ENCODE measurements around the gene BPIFA3. TPM values are rescaled to one million over a fixed set of nuclear protein-coding genes. Genes with fewer than 3 reads are reported as not detected.

BPIFA3 gene
- total and polyA plus RNA-seq, 2 experiments from 2014 or later: not detected

GRCh38 chr20:33239418-33239817 is 22.3 kb downstream of the BPIFA3 start:
- no peak overlapping the region for H3K27ac ChIP-seq
- 32% methylated on average over 1 of the region's 1 CpG for WGBS (ENCODE audit: low lambda C conversion rate, missing lambda C conversion rate)
- H3K9me3 ChIP-seq (ENCODE audit: low read depth): no peaks in the 10 kb centered on the region
- H3K9me2 ChIP-seq (replicated peaks; ENCODE audit: insufficient read depth): no peaks in the 10 kb centered on the region
- no peak overlapping the region for H3K4me2 ChIP-seq
- TF ChIP-seq EZH2 (IDR thresholded peaks at IDR 0.05; ENCODE audit: borderline replicate concordance) (no peak), EZH2phosphoT487 (IDR thresholded peaks at IDR 0.05; ENCODE audit: low read depth, severe bottlenecking, unreplicated experiment) (no peak)
- TF ChIP-seq, protein P1, sequence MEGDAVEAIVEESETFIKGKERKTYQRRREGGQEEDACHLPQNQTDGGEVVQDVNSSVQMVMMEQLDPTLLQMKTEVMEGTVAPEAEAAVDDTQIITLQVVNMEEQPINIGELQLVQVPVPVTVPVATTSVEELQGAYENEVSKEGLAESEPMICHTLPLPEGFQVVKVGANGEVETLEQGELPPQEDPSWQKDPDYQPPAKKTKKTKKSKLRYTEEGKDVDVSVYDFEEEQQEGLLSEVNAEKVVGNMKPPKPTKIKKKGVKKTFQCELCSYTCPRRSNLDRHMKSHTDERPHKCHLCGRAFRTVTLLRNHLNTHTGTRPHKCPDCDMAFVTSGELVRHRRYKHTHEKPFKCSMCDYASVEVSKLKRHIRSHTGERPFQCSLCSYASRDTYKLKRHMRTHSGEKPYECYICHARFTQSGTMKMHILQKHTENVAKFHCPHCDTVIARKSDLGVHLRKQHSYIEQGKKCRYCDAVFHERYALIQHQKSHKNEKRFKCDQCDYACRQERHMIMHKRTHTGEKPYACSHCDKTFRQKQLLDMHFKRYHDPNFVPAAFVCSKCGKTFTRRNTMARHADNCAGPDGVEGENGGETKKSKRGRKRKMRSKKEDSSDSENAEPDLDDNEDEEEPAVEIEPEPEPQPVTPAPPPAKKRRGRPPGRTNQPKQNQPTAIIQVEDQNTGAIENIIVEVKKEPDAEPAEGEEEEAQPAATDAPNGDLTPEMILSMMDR (IDR thresholded peaks at IDR 0.05; ENCODE audit: poor library complexity): no peak
- no peak overlapping the region for H3K4me3 ChIP-seq
- peaks cover 24% of the 10 kb centered on the region for H3K27me3 ChIP-seq
- H4K20me1 ChIP-seq (ENCODE audit: insufficient read depth, poor library complexity, severe bottlenecking): no peaks in the 10 kb centered on the region
- no peak overlapping the region for H2AFZ ChIP-seq
- no peaks in the 10 kb centered on the region for H3K36me3 ChIP-seq (replicated peaks; ENCODE audit: insufficient read depth, low read depth)
- no peaks in the 10 kb centered on the region for H3K4me1 ChIP-seq (ENCODE audit: insufficient read depth)
- H3K79me2 ChIP-seq: no peaks in the 10 kb centered on the region
- DNase-seq (ENCODE audit: low spot score): no peak

GRCh38 chr20:33239979-33240736 is 23.0 kb downstream of the BPIFA3 start:
- Histone ChIP-seq H3K4me2 (no peak overlapping the region), H3K27me3 (peaks cover 19% of the 10 kb centered on the region), H3K36me3 (replicated peaks; ENCODE audit: insufficient read depth, low read depth) (no peaks in the 10 kb centered on the region), H3K79me2 (no peaks in the 10 kb centered on the region), H3K9me2 (replicated peaks; ENCODE audit: insufficient read depth) (no peaks in the 10 kb centered on the region), H4K20me1 (ENCODE audit: insufficient read depth, poor library complexity, severe bottlenecking) (no peaks in the 10 kb centered on the region), H3K27ac (no peak overlapping the region), H3K9me3 (ENCODE audit: low read depth) (no peaks in the 10 kb centered on the region), H3K4me1 (ENCODE audit: insufficient read depth) (no peaks in the 10 kb centered on the region), H2AFZ (no peak overlapping the region), H3K4me3 (no peak overlapping the region)
- DNase-seq (ENCODE audit: low spot score): no peak
- TF ChIP-seq EZH2phosphoT487 (IDR thresholded peaks at IDR 0.05; ENCODE audit: low read depth, severe bottlenecking, unreplicated experiment) (no peak), EZH2 (IDR thresholded peaks at IDR 0.05; ENCODE audit: borderline replicate concordance) (no peak)
- TF ChIP-seq, protein P1 (IDR thresholded peaks at IDR 0.05; ENCODE audit: poor library complexity): no peak
- 80% methylated on average over 4 of the region's 4 CpGs for WGBS (ENCODE audit: low lambda C conversion rate, missing lambda C conversion rate)

- H3K36me3 ChIP-seq (replicated peaks; ENCODE audit: insufficient read depth, low read depth): no peaks in the 10 kb centered on the region
- no peaks in the 10 kb centered on the region for H3K79me2 ChIP-seq
- H3K4me1 ChIP-seq (ENCODE audit: insufficient read depth): no peaks in the 10 kb centered on the region
- no peak overlapping the region for H3K27ac ChIP-seq
- no peak overlapping the region for H2AFZ ChIP-seq
- H3K4me3 ChIP-seq: no peak overlapping the region
- no peaks in the 10 kb centered on the region for H3K9me2 ChIP-seq (replicated peaks; ENCODE audit: insufficient read depth)
- H3K27me3 ChIP-seq: peaks cover 12% of the 10 kb centered on the region
- no peaks in the 10 kb centered on the region for H3K9me3 ChIP-seq (ENCODE audit: low read depth)
- no peaks in the 10 kb centered on the region for H4K20me1 ChIP-seq (ENCODE audit: insufficient read depth, poor library complexity, severe bottlenecking)
- no peak overlapping the region for H3K4me2 ChIP-seq
- 77% methylated on average over 5 of the region's 5 CpGs for WGBS (ENCODE audit: low lambda C conversion rate, missing lambda C conversion rate)
- no peak for DNase-seq (ENCODE audit: low spot score)
- TF ChIP-seq EZH2 (IDR thresholded peaks at IDR 0.05; ENCODE audit: borderline replicate concordance): no peak
- TF ChIP-seq, protein P1 (IDR thresholded peaks at IDR 0.05; ENCODE audit: poor library complexity): no peak
- TF ChIP-seq EZH2phosphoT487 (IDR thresholded peaks at IDR 0.05; ENCODE audit: low read depth, severe bottlenecking, unreplicated experiment): no peak
These were observed 23.8 kb downstream of the BPIFA3 start for GRCh38 chr20:33240923-33241322.
